ENCODE measurements around the gene SUN5. TPM values are rescaled to one million over a fixed set of nuclear protein-coding genes. Genes with fewer than 3 reads are reported as not detected.

SUN5 gene
- total and polyA plus RNA-seq, 2 of the 8 experiments (the other 6 are each of a cell fraction or from before 2014, with no cell fraction given), result not detected

GRCh38 chr20:33014336-33015113 is 10.3 kb upstream of the SUN5 start:
- H3K27ac ChIP-seq (ENCODE audit: low read depth, low read length), result no peak overlapping the region
- H3K23ac ChIP-seq (ENCODE audit: insufficient read length), result no peak overlapping the region
- no peak overlapping the region for H3K4ac ChIP-seq (replicated peaks; ENCODE audit: insufficient read length, low read depth, low read length)
- no peak overlapping the region for H2BK20ac ChIP-seq (ENCODE audit: low read length)
- CTCF ChIA-PET (ENCODE audit: partially characterized antibody), result interaction anchor here (0.6 to 11.8 kb wide), 9 partner anchors 8 to 269 kb away, joined by 3 to 86 read pairs (median 5); partner anchors contain the start of genes BPIFB2 and SUN5
- POLR2A ChIA-PET (ENCODE audit: partially characterized antibody), result no interaction called here
- no peak overlapping the region for H3K56ac ChIP-seq (replicated peaks; ENCODE audit: insufficient read length, low read depth, low read length)
- no peak overlapping the region for H3K9ac ChIP-seq (replicated peaks in 1 of 4; ENCODE audit: extremely low read depth in 1 of 4, low read depth in 3 of 4, low read length in 3 of 4)
- H4K91ac ChIP-seq (replicated peaks; ENCODE audit: insufficient read length, low read length), result no peak overlapping the region
- H2BK12ac ChIP-seq (ENCODE audit: low read depth, low read length), result 0 out of 2 replicates have a peak overlapping the region, but pooled peaks have one; percentile 50
- H3K79me1 ChIP-seq (ENCODE audit: low read depth, low read length), result no peaks in the 10 kb centered on the region
- H2AFZ ChIP-seq (ENCODE audit: low read length), result 0 out of 2 replicates have a peak overlapping the region, but pooled peaks have one; percentile 9
- H2BK5ac ChIP-seq (ENCODE audit: low read depth, low read length), result no peak overlapping the region
- peaks cover 0 to 11% (median 0%) of the 10 kb centered on the region in 4 experiments; a peak in 2 of 7 replicates for H3K4me1 ChIP-seq (replicated peaks in 1 of 4; ENCODE audit: control insufficient read depth in 3 of 4, insufficient read depth in 4 of 4, low read length in 3 of 4)
- H3K27me3 ChIP-seq (replicated peaks in 1 of 4; ENCODE audit: control insufficient read depth in 3 of 4, extremely low read depth in 1 of 4, insufficient read depth in 3 of 4, low read length in 3 of 4), result no peaks in the 10 kb centered on the region
- H3K4me2 ChIP-seq (ENCODE audit: insufficient read depth in 1 of 2, low read depth in 2 of 2, low read length in 2 of 2), result no peak overlapping the region
- no peak overlapping the region for H3K14ac ChIP-seq (ENCODE audit: insufficient read length)
- no peak overlapping the region for H2AK5ac ChIP-seq (ENCODE audit: low read depth, low read length)
- no peaks in the 10 kb centered on the region for H3K36me3 ChIP-seq (ENCODE audit: control insufficient read depth in 2 of 4, insufficient read depth in 4 of 4, low read length in 3 of 4)
- H4K8ac ChIP-seq (ENCODE audit: extremely low read depth, insufficient read depth, low read length), result no peak overlapping the region; the same call in 1 of the 2 replicates
- no peak overlapping the region for H3K4me3 ChIP-seq (ENCODE audit: extremely low read depth in 1 of 4, insufficient read depth in 2 of 4, low read depth in 3 of 4, low read length in 4 of 4)
- H4K20me1 ChIP-seq (replicated peaks in 1 of 2; ENCODE audit: control insufficient read depth in 1 of 2, insufficient read depth in 2 of 2, low read length in 2 of 2), result peaks cover 0 to 2% of the 10 kb centered on the region in 2 experiments
- WGBS, 2 experiments (ENCODE audit: extremely low coverage in 1 of 2, insufficient coverage in 1 of 2, insufficient read length in 1 of 2, insufficient replicate concordance in 2 of 2, low coverage in 1 of 2, low lambda C conversion rate in 2 of 2, missing lambda C conversion rate in 1 of 2), result 79% methylated on average over 16 of the region's 16 CpGs; no CpG with 5 or more reads in 1 of the 2 experiments
- no peaks in the 10 kb centered on the region for H3K9me3 ChIP-seq (ENCODE audit: insufficient read depth in 2 of 2, low read depth in 1 of 2, low read length in 1 of 2)
- H3K18ac ChIP-seq (ENCODE audit: extremely low read depth, low read length), result peak overlapping the region; percentile 32; the same call in 1 of the 2 replicates
- no peak overlapping the region for H2BK120ac ChIP-seq (replicated peaks; ENCODE audit: low read depth, low read length)
- FAIRE-seq (no peak), DNase-seq (ENCODE audit: low read depth in 1 of 2, low spot score in 2 of 2) (no peak)
- H3K79me2 ChIP-seq (ENCODE audit: control insufficient read depth in 1 of 2, insufficient read depth in 2 of 2, low read length in 2 of 2), result no peaks in the 10 kb centered on the region
- H4K5ac ChIP-seq (ENCODE audit: insufficient read length, low read depth, low read length), result no peak overlapping the region
- 0 out of 2 replicates have a peak overlapping the region, but pooled peaks have one; percentile 21 for H2BK15ac ChIP-seq (ENCODE audit: low read length)
- no peaks in the 10 kb centered on the region for H3K23me2 ChIP-seq (ENCODE audit: low read depth, low read length)
- TF ChIP-seq, protein P1, sequence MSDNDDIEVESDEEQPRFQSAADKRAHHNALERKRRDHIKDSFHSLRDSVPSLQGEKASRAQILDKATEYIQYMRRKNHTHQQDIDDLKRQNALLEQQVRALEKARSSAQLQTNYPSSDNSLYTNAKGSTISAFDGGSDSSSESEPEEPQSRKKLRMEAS (IDR thresholded peaks at IDR 0.05), result peak; percentile 46; the same call in 1 of the 2 replicates
- no peak for TF ChIP-seq SUZ12 (IDR thresholded peaks at IDR 0.05; ENCODE audit: low read length)
